Hepatocyte (in vitro differentiated cells): ENCODE data around the gene KCNK4. TPM values are rescaled to one million over a fixed set of nuclear protein-coding genes. Genes with fewer than 3 reads are reported as not detected.
"Not testable (repeated sequence)": the region's sequence is repeated elsewhere in the genome, so short reads cannot be mapped to it uniquely, and the experiment has no call there.

ENCODE experiments used
- DNase-seq: peaks from one replicate; pipeline ENCODE4 v3.0.0-alpha.2; 2016; ENCODE audit warnings: low spot score
- H2AFZ ChIP-seq: fragments of 200-600 bp; sonication (generic); 2 replicates; pipeline ENCODE4 v1.6.0; 2016; ENCODE audit warnings: antibody characterized with exemption, mild to moderate bottlenecking
- H3K27ac ChIP-seq: fragments of 200-600 bp; sonication (generic); 2 replicates; pipeline ENCODE4 v1.5.1; 2016; ENCODE audit warnings: mild to moderate bottlenecking
- H3K27me3 ChIP-seq: fragments of 200-600 bp; sonication (generic); 2 replicates; pipeline ENCODE4 v1.6.1; 2016
- H3K36me3 ChIP-seq: fragments of 200-600 bp; sonication (generic); replicated peaks from 2 replicates; pipeline ENCODE4 v1.5.1; 2016; ENCODE audit warnings: low read depth; ENCODE audit not compliant: insufficient read depth
- H3K4me1 ChIP-seq: fragments of 200-600 bp; sonication (generic); 2 replicates; pipeline ENCODE4 v1.5.1; 2016; ENCODE audit warnings: mild to moderate bottlenecking, moderate library complexity; ENCODE audit not compliant: insufficient read depth
- H3K4me2 ChIP-seq: fragments of 200-600 bp; sonication (generic); 2 replicates; pipeline ENCODE4 v1.6.0; 2016
- H3K4me3 ChIP-seq: fragments of 200-600 bp; sonication (generic); 2 replicates; pipeline ENCODE4 v1.5.1; 2016; ENCODE audit warnings: mild to moderate bottlenecking
- H3K79me2 ChIP-seq: fragments of 200-600 bp; sonication (generic); 2 replicates; pipeline ENCODE4 v1.6.0; 2017; ENCODE audit warnings: mild to moderate bottlenecking
- H3K9me2 ChIP-seq: fragments of 200-600 bp; sonication (generic); replicated peaks from 2 replicates; pipeline ENCODE4 v1.6.0; 2017; ENCODE audit warnings: mild to moderate bottlenecking; ENCODE audit not compliant: insufficient read depth
- H3K9me3 ChIP-seq: fragments of 200-600 bp; sonication (generic); 2 replicates; pipeline ENCODE4 v1.5.1; 2016; ENCODE audit warnings: low read depth, mild to moderate bottlenecking
- H4K20me1 ChIP-seq: fragments of 200-600 bp; sonication (generic); 2 replicates; pipeline ENCODE4 v1.6.0; 2016; ENCODE audit warnings: mild to moderate bottlenecking; ENCODE audit not compliant: insufficient read depth, poor library complexity, severe bottlenecking
- EZH2 ChIP-seq: fragments of 200-600 bp; sonication (generic); IDR thresholded peaks from 2 replicates; pipeline ENCODE4 v1.6.1; 2016; ENCODE audit warnings: antibody characterized with exemption, mild to moderate bottlenecking, borderline replicate concordance
- EZH2phosphoT487 ChIP-seq: fragments of 200-600 bp; sonication (generic); IDR thresholded peaks from one replicate; pipeline ENCODE4 v1.6.1; 2018; ENCODE audit warnings: antibody characterized with exemption, mild to moderate bottlenecking, low read depth, moderate library complexity; ENCODE audit not compliant: unreplicated experiment, severe bottlenecking
- WGBS: methylation state at CpG from one replicate; pipeline ENCODE4 v1.1.6; 2016; ENCODE audit warnings: low lambda C conversion rate; ENCODE audit errors: missing lambda C conversion rate; 5-methylcytosine and 5-hydroxymethylcytosine counted together
- polyA plus RNA-seq: library from polyadenylated mRNA; unstranded; fragments of >200 nt; fragmentation: Nextera tagmentation; extraction: Ambion mirVana; gene quantifications from 2 replicates; pipeline ENCODE4 v1.2.1, GENCODE V29; 2016
- total RNA-seq: library from RNA; depleted of rRNA; stranded (reverse); fragments of >200 nt; gene quantifications from 2 replicates; pipeline ENCODE4 v1.2.3, GENCODE V29; 2014
- TF ChIP-seq, protein P1 (sequence below): fragments of 200-600 bp; sonication (generic); IDR thresholded peaks from 2 replicates; pipeline ENCODE4 v1.5.1; 2016; ENCODE audit warnings: antibody characterized with exemption, mild to moderate bottlenecking; ENCODE audit not compliant: poor library complexity

Gene KCNK4
- total and polyA plus RNA-seq, 2 experiments from 2014 or later: not detected

DNA sequence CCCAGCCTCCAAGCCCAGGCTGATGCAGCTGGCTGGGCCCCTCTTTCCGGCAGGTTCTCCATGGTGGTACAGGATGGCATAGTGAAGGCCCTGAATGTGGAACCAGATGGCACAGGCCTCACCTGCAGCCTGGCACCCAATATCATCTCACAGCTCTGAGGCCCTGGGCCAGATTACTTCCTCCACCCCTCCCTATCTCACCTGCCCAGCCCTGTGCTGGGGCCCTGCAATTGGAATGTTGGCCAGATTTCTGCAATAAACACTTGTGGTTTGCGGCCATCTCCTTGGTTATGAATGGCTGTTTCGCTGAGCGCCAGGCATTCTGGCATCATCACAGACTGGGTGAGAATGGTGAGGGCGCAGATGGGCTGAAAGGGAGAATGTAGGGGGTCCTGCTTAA lies 30.4 kb downstream of the KCNK4 start:
- no peak for TF ChIP-seq EZH2phosphoT487
- TF ChIP-seq, protein P1, sequence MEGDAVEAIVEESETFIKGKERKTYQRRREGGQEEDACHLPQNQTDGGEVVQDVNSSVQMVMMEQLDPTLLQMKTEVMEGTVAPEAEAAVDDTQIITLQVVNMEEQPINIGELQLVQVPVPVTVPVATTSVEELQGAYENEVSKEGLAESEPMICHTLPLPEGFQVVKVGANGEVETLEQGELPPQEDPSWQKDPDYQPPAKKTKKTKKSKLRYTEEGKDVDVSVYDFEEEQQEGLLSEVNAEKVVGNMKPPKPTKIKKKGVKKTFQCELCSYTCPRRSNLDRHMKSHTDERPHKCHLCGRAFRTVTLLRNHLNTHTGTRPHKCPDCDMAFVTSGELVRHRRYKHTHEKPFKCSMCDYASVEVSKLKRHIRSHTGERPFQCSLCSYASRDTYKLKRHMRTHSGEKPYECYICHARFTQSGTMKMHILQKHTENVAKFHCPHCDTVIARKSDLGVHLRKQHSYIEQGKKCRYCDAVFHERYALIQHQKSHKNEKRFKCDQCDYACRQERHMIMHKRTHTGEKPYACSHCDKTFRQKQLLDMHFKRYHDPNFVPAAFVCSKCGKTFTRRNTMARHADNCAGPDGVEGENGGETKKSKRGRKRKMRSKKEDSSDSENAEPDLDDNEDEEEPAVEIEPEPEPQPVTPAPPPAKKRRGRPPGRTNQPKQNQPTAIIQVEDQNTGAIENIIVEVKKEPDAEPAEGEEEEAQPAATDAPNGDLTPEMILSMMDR: no peak
- no peak for TF ChIP-seq EZH2
- H3K9me2 ChIP-seq: no peaks in the 10 kb centered on the region
- H3K79me2 ChIP-seq: peaks cover 17% of the 10 kb centered on the region
- no peak overlapping the region for H2AFZ ChIP-seq
- DNase-seq: peak; percentile 35
- H3K9me3 ChIP-seq: no peaks in the 10 kb centered on the region
- no peaks in the 10 kb centered on the region for H3K36me3 ChIP-seq
- H3K4me3 ChIP-seq: no peak overlapping the region
- no peaks in the 10 kb centered on the region for H4K20me1 ChIP-seq
- H3K27me3 ChIP-seq: no peaks in the 10 kb centered on the region
- H3K4me1 ChIP-seq: peaks cover 22% of the 10 kb centered on the region
- H3K4me2 ChIP-seq: no peak overlapping the region
- 96% methylated on average over 5 of the region's 5 CpGs for WGBS
- peak overlapping the region; percentile 60 for H3K27ac ChIP-seq

DNA sequence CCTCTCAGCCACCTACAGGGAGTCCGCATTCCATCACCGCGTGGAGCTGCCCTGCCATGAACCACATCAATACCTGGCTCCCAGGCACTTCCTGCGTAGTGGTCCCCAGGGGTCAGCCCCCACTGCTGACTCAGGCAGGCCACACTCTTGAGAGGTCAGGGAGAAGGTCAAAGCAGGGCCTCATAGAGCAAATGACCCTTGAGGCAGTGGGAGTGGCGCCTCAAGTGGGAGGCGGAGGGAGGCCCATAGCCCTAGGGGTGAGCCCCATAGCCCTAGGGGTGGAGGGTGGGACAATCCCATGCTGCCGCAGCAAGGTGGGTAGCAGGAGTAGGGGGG lies 31.8 kb downstream of the KCNK4 start:
- 89% methylated on average over 7 of the region's 7 CpGs for WGBS
- H3K27ac ChIP-seq: no peak overlapping the region

DNA sequence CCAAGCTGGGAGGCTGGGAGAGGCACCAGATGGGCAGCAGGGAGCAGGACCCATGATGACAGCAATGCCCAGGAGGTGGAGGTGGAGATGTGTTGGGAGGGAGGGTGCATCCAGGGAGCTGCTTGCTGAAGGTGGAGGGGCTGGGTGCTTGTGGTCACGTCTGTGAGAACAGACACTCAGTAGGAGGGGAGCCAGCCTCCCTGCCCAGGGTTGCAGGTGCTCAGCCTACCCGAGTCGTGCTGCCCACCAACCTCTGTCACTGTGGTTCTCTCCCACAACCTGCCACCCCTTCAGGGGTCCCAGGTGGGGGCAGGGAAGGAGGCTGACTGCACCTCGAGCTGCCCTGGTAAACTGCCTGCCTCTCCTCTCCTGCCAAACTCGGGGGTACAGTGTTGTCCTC lies 32.3 kb downstream of the KCNK4 start:
- Histone ChIP-seq H4K20me1 (no peaks in the 10 kb centered on the region), H3K4me1 (peaks cover 20% of the 10 kb centered on the region), H3K36me3 (no peaks in the 10 kb centered on the region), H3K9me3 (no peaks in the 10 kb centered on the region), H3K4me2 (no peak overlapping the region), H3K27ac (no peak overlapping the region), H3K9me2 (no peaks in the 10 kb centered on the region), H2AFZ (no peak overlapping the region), H3K27me3 (no peaks in the 10 kb centered on the region), H3K79me2 (peaks cover 14% of the 10 kb centered on the region), H3K4me3 (no peak overlapping the region)
- WGBS: 87% methylated on average over 5 of the region's 5 CpGs
- peak; percentile 3 for DNase-seq
- TF ChIP-seq, protein P1: no peak
- TF ChIP-seq EZH2 (no peak), EZH2phosphoT487 (no peak)

More for the DNA sequence above, 31.8 kb downstream of the KCNK4 start:
- Histone ChIP-seq H3K4me3 (no peak overlapping the region), H4K20me1 (no peaks in the 10 kb centered on the region), H2AFZ (no peak overlapping the region), H3K36me3 (no peaks in the 10 kb centered on the region), H3K4me2 (no peak overlapping the region), H3K4me1 (peaks cover 20% of the 10 kb centered on the region), H3K9me3 (no peaks in the 10 kb centered on the region), H3K79me2 (peaks cover 15% of the 10 kb centered on the region), H3K9me2 (no peaks in the 10 kb centered on the region), H3K27me3 (no peaks in the 10 kb centered on the region)
- TF ChIP-seq, protein P1: no peak
- TF ChIP-seq EZH2 (no peak), EZH2phosphoT487 (no peak)
- peak; percentile 6 for DNase-seq

DNA sequence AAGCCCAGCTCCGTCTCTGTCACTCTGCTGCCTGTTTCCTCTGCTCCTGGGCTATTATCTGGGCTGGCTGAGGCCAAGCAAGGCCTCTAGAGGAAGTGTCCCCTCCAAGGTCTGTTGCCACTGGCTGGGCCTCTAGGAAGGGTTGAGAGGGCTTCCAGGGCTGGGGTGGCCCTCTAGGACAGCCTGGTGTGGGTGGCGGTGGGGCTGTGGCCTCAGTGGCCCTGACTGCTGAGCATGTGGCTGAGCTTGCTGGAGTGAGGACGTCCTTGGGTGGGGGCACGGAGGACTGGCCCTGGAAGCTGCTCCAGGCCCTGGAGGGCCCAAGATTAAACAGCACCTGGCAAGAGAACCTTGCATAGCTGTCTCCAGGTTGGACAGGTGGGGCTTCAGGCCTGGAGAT lies 32.9 kb downstream of the KCNK4 start:
- peaks cover 18% of the 10 kb centered on the region for H3K4me1 ChIP-seq
- H2AFZ ChIP-seq, H3K4me3 ChIP-seq, H4K20me1 ChIP-seq, H3K27me3 ChIP-seq, H3K79me2 ChIP-seq, H3K9me3 ChIP-seq, H3K4me2 ChIP-seq, H3K36me3 ChIP-seq, H3K9me2 ChIP-seq, H3K27ac ChIP-seq: not testable (repeated sequence)
- WGBS: 89% methylated on average over 4 of the region's 4 CpGs
- peak; percentile 2 for DNase-seq
